ENCODE data around the gene PICK1. TPM values are rescaled to one million over a fixed set of nuclear protein-coding genes. Genes with fewer than 3 reads are reported as not detected.

The PICK1 gene
- total RNA-seq, 1 donor, result 6.5 TPM

DNA sequence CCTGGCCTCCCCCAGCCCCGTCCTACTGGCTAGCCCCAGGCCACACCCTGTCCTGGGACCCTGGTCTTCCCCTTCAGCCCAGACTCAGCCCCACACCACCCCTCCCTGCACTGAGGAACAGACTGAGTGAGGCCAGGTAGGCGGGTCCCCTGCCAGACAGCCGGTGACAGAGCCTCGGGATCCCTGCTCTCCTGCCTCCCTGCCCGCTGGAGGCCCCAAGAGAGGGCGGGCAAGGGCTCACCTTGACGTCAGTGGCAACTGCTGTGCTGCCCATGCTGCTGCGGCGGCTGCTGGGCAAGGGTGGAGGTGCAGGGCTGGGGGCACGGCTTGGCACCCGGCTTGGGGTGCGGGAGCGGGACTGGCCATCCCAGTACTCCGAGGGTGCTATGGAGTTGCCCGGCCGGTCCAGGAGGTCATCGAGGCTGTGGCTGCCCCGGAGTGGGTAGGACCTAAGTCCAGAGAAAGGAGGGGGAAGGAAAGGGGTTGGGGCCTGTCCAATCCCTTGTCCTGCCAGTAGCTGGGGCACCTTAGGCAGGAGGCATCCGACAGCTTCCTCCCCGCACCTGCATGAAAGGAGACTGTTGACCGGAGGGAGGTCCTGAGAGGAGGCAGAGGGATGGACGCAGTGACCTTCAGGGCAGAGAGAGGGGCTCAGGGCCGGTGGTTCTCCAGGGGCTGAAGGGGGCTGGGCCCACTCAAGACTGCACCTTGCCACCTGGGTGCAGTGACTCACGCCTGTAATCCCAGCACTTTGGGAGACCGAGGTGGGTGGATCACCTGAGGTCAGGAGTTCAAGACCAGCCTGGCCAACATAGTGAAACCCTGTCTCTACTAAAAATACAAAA lies 29.0 kb downstream of the PICK1 start:
- DNase-seq (ENCODE audit: low read depth), result no peak
- TF ChIP-seq, protein P1, sequence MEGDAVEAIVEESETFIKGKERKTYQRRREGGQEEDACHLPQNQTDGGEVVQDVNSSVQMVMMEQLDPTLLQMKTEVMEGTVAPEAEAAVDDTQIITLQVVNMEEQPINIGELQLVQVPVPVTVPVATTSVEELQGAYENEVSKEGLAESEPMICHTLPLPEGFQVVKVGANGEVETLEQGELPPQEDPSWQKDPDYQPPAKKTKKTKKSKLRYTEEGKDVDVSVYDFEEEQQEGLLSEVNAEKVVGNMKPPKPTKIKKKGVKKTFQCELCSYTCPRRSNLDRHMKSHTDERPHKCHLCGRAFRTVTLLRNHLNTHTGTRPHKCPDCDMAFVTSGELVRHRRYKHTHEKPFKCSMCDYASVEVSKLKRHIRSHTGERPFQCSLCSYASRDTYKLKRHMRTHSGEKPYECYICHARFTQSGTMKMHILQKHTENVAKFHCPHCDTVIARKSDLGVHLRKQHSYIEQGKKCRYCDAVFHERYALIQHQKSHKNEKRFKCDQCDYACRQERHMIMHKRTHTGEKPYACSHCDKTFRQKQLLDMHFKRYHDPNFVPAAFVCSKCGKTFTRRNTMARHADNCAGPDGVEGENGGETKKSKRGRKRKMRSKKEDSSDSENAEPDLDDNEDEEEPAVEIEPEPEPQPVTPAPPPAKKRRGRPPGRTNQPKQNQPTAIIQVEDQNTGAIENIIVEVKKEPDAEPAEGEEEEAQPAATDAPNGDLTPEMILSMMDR (IDR thresholded peaks at IDR 0.05; ENCODE audit: insufficient read depth, low read length), result no peak
- H3K4me3 ChIP-seq (ENCODE audit: low read depth, low read length), result no peak overlapping the region

DNA sequence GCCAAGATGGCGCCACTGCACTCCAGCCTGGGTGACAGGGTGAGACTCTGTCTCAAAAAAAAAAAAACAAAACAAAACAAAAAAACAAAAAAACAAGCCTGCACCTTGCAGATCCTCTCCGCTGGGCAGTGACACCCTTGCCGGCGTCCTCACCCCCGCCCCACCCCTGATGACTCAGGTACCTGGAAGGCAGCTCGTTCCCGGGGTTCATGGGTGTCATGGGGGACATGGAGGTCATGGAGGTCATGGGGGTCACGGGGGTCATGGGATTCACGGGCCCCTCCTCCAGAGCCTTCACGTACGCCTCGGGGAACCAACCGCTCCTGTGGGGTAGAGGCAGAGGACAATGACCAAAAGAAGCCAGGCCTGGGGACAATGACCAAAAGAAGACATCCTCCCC lies 29.7 kb downstream of the PICK1 start:
- no peak for DNase-seq (ENCODE audit: low read depth)
- TF ChIP-seq, protein P1 (IDR thresholded peaks at IDR 0.05; ENCODE audit: insufficient read depth, low read length), result no peak
- H3K4me3 ChIP-seq (ENCODE audit: low read depth, low read length), result no peak overlapping the region

DNA sequence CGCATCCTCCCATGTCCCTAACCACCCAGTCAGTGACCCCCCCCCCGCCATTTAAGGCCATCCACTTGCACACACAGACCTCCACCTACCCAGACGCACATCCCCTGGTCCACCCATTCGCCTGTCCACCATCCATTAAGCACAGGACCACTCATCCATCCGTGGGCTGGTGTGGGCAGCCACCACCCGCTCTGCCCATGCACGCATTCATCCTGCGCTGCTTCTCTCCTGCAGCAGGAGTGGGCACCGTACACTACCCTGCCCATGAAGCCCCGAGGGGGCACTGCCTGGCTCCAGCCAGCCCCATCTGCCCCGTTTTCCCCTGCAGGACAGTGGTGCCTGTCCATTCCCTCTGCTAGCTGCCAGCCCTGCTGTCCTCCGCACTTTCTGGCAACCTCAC lies 30.7 kb downstream of the PICK1 start:
- no peak for DNase-seq (ENCODE audit: low read depth)
- TF ChIP-seq, protein P1 (IDR thresholded peaks at IDR 0.05; ENCODE audit: insufficient read depth, low read length), result no peak
- no peak overlapping the region for H3K4me3 ChIP-seq (ENCODE audit: low read depth, low read length)

DNA sequence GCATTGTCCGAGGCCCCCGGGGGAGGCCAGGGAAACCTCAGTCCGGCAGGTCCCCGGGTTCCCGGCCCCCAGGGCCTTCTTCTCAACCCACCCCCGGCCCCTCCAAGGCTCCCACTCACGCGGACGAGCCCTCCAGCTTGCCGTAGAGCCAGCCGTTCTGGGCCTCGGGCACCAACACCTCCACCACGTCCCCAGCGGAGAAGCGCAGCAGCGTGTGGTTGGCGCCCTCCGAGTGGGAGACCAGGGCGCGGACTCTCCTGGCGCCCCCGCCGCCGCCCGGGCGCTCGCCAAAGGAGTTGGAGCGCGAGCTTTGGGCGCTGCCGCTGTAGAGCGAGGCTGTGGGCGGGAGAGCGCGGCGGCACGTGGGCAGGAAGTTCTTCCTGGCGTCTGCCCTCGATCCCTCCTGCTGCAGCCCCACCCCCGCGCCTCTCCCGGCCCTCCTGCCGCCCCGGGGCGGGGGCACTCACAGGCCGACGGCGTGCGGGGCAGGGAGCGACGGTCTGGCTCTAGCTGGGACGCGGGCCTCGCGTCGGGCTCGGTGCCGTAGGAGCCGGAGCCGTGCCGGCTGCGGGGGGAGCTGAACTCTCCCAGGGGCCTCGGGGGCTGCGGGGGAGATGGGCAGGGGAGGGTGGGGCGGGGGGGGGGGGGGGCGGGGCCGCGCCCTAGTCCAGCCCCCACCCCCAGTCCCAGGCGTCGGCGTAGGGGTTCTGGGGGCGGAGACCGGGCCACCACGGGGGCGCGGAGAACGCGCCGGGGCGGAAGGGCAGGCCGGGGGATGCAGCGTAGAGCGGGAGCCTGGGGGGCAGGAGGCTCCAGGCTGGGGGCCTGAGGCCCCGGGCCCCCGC lies 31.6 kb downstream of the PICK1 start:
- TF ChIP-seq, protein P1 (IDR thresholded peaks at IDR 0.05; ENCODE audit: insufficient read depth, low read length), result no peak
- H3K4me3 ChIP-seq (ENCODE audit: low read depth, low read length), result peak overlapping the region; percentile 51
- peak; percentile 34 for DNase-seq (ENCODE audit: low read depth)

DNA sequence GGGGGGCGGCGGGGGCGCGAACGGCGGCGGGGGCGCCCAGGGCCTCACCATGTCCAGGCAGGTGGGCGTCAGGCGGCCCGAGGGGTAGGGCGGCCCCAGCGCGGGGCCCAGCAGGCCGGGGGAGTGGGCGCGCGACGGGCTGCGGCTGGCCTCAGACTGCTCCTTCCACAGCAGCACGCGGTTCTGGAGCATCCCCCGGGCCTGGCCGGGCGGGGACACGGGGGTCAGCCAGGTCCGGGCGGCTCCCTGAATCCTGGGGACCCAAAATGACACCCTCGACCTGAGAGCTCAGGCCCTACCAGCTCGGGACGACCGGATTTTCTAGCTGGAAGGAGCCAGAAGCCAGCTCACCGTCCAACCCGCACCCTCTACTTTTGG lies 32.3 kb downstream of the PICK1 start:
- H3K4me3 ChIP-seq (ENCODE audit: low read depth, low read length), result no peak overlapping the region
- DNase-seq (ENCODE audit: low read depth), result no peak
- TF ChIP-seq, protein P1 (IDR thresholded peaks at IDR 0.05; ENCODE audit: insufficient read depth, low read length), result no peak

DNA sequence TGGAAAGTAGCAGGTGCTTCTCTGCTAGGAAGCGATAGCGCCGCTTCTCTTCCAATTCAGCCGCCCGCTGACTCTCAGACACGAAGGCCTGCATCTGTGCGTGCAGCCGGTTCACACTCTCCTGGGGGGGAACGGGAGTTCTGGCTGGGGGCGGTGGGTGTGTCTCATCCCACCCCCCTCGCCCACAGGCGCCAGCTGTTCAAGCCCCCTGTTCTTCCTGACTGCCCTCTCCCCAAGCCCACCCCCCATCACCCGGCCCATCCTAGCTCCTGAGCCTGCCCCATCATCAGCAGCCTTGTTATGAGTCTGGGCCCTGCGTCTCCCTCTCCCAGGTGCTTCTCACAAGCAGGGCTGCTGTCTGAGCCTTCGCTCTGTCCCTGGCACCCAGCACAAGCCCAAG lies 39.9 kb downstream of the PICK1 start:
- DNase-seq (ENCODE audit: low read depth), result no peak
- H3K4me3 ChIP-seq (ENCODE audit: low read depth, low read length), result no peak overlapping the region
- TF ChIP-seq, protein P1 (IDR thresholded peaks at IDR 0.05; ENCODE audit: insufficient read depth, low read length), result no peak

Data from fibroblast of the aortic adventitia (primary cell).